Tongue (tissue), 2 donors: Measurements from ENCODE around the gene MATN1. TPM values are rescaled to one million over a fixed set of nuclear protein-coding genes. Genes with fewer than 3 reads are reported as not detected.

Experiments
- DNase-seq: peaks from one replicate; pipeline ENCODE4 v3.0.0-alpha.2; 2015
- total RNA-seq: library from RNA; depleted of rRNA; stranded (reverse); fragments of >200 nt; gene quantifications from one replicate; pipeline ENCODE4 v1.2.3, GENCODE V29; 2014

Gene MATN1
- total RNA-seq, 1 donor from 2014 or later: not detected

DNA sequence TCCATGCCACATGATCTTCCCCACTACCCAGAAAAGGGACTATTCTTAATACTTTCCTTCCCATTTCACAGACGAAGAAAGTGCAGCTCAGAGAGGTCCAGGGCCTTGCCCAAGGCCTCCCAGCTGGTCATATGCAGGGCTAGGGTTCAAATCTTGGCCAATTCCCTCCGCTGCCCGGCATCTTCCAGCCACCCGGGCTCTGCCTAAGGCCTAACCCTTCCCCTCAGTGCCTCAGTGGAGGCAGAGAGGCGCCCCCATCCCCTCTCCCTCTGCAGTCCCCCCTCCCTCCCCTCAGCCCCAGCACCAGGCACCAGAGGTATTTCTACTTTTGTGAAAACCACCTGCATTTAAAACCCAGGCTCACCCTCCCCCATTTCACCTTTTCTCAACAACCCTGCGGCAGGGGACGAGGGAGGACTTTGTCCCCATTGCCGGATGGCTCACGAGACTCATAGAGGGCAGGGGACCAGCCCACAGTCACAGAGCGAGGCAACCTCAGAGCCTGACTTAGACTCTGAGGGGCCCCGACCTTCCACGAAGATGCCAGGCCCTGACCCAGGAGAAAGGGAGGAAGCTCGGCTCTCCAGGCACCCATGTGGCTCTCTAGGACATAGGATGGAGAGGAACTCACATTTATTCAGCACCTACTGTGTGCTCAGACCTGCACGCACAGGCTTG, 21.9 kb upstream of the MATN1 start:
- no peak for DNase-seq

DNA sequence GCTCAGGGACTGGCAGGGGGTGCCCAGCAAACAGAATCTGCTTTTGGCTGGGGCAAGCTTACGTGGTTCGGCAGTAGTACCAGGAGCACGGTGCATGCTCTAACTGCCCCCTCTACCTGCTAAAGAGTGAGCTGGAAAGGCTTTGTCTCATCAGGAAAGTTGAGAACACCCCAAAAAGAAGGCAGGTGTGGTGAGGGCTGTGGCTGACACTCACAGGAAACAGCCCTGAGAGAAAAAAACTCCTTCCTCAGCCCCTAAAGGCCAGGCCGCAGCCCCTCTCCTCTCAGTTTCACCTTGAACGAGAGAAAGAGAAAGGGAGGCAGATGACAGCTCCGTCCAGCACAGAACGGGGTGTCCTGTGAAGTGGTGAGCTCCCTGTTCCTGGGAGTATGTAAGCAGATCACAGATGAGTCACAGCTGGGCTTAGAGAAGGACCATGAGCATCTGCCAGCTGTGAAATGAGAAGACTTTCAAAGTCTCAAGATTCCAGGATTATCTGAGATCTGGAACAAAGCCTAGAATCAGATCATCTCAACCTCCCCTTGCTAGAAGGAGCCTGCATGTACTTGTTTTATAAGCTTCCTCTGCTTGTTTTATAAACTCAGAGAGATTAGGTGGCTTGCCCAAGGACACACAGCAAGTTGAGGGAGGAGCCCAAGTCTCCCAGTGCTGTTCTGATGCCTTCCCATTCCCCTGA, 20.8 kb upstream of the MATN1 start:
- no peak for DNase-seq

DNA sequence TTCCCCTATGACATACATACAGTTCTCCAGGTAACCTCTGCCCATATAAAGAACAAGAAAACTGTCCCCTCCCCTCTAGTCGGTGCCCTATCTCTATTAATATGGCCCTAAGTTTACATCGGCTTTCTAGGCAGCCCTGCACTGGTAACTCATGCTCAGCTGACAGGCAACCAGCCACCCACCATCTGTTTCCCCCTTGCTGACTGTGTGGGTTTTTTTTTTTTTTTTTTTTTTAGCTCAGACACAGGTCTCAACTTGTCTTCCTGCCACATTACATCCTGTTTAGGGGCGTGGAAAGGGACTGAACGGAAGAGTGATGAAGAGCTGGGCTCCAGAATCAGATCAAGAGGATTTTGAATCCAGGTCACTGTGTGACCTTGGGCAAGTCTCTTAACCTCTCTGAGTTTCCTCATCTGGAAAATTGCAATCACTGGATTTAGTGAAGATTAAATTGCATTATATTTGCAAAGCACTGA, 20.2 kb upstream of the MATN1 start:
- DNase-seq: no peak

DNA sequence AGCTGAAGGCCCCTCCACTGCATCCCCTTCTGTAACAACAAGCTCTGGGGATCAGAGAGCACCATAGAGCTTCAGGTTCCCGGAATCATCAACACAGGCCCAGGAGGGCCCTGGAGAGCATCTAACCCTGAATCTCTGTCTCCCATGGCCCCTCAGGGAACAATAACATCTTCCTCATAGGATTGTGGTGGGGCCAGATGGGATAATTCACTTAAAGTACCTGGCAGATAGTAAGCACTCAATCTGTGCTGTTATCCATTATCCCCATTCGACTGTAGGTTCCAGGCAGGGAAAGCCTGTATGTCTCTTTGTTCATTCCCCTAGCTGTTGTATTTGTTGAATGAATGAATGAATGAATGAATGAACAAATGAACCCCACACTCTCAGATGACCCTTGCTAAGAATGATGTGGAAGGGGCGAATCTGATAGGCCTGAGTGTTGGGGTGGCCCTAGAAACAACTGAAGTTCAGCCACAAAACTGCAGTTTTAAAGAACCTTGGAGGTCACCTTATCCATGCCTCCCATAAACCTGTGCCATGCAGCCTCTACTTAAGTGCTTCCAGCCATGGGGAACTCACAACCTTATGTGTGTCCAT, 19.7 kb upstream of the MATN1 start:
- no peak for DNase-seq

DNA sequence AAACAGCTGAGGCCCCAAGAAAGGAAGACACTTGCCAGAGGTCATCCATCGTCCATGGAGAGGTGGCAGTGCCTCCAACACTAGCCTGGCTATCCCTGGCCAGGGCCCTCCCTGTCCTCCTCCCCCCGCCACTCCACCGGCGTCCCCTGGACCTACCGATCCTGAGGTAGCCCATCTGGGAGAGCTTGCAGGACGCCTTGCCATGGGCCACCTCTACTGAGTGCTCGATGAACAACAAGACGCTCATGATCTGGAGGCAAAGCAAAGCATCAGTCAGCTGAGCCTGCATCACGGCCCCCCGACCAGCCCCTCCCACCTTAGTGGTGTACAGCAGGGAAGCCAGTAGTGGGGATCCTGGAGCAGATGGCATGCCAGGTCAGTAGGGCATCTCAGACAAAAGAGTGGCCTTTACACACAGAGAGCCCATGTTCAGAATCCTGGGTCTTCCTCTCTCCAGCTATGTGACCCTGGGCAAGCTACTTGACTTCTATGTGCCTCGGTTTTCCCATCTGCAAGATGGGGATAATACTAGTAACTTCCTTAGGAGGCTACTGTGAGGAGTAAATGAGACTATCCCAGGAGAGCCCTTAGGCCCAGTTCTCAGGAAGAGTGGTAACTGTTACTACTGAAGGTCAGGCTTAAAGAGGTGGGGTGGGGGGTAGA, 19.0 kb upstream of the MATN1 start:
- no peak for DNase-seq

DNA sequence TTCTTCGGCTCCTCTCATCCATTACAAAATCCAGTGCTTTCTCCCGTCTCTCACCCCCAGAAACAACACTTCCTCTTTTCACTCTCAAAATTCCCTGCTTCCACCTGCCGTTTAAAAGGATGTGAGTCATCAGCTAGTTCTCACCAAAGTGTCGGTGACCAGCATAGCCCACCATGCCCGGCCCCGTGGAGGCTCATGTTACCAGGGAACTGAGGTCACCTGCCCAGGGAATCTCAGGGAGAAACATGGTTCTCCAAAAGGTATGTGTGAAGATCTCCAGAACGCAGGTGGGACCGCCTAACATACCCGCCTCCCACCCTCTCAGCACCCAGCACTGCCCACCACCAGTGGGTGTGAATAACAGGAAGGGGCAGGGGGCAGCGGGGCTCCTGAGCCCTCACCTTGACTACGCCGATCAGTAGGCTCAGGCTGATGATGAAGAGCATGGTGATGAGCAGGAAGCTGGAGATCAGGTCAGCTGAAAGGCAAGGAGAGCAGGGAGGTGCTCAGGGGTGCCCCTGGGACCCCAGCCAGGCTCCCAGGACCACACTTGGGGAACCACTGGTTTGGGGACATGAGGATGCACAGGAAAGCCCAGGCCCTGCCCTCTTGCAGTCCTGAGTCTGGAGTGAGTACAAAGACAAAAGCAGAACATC, 18.0 kb upstream of the MATN1 start:
- DNase-seq: no peak

DNA sequence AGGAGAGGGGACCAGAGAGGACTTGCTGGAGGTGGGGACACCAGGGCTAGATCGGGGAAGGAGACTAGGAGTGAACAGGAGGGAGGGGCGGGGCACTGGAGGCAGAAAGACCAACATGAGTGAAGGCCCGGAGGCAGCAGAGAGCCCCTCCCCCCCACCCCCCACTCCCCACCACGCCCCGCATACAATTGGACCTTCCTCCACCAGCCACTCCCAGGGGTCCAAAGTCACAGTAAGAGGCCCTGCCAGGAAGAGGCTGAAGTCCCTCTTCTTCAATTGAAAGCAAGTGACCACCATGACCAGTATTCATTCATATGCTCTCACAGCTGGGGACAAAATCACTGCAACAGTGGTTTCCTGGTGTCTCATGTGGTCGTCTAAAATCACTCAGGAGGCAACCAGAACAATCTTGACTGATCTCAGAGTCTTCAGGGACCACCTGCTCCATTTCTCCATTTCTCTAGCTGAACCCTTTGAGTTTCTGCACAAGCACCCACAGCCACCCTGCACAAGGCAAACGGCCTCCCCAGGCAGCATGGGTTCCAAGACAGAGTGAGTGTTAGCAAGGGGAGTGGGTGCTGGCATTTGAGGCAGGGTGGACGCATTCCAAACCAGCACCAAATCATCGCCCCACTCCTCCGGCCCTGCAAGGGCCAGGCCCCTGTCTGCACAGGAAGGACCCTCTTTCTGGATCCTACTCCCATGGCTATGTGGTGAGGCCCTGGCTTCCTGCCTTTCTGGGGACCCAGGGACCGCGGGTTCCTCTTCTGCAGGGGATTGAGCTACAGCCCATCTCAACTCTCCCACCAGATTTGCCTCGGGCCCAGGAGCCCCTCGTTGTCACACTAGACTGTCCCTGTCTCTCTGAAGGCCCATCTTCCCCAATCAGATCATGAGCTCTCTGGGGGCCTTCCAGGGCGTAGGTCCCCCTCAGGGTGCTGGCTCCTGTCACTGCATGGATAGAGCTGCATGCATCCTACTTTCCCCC, 17.2 kb upstream of the MATN1 start:
- no peak for DNase-seq

DNA sequence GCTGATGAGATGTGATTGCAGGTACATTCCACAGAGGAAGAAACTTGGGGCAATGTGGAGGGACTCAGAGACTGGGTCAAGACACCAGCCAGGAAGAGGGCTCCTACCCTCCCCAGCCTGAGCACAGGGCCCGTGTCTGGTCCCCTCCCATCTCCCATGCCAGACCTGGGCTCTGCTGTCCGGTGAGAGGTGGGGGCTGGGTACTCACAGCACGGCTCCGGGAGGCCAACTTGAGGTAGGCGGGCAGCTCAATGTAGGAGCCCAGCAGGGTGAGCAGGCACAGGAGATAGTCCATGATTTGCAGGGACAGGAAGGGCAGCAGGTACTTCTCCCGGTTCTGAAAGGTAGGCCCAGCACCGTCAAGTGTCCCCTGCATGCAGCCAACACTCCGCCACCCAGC, 16.2 kb upstream of the MATN1 start:
- DNase-seq: no peak

DNA sequence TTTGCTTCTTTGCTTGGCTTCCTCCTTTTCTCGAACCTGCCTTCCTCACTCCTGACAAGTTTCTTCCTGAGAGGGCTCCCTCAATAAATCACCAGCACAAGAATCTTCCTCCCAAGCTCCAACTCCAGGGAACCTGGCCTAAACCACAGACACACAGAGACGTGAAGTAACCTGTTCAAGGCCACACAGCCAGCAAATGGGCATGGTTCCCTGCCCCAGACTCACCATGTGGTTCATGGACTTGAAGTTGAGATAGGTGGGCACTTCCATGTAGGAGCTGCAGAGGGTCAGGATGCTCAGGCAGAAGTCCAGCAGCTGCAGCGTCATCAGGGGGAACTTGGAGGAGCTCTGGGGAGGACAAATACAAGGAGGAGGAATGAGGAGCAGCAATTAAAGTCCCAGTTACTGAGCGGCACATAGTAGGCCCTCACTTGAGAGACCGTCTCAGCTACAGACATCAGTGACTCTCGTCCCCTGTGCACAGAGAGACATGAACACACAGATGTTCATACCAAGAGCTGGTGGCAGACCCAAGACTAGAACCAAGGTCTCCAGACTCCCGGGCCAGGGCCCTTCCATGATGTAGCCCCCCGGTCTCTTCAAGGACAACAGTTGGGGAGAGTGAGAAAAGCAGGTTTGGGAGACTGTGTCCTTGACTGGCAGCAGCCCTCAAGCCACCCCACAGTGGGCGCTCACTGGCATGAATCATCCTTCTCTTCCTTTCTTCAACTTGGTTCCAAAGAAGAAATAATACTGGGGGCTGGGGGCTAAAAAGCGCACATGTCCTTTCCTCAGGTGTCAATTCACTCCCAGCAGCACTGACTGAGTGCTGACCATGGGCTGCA, 15.6 kb upstream of the MATN1 start:
- DNase-seq: no peak

DNA sequence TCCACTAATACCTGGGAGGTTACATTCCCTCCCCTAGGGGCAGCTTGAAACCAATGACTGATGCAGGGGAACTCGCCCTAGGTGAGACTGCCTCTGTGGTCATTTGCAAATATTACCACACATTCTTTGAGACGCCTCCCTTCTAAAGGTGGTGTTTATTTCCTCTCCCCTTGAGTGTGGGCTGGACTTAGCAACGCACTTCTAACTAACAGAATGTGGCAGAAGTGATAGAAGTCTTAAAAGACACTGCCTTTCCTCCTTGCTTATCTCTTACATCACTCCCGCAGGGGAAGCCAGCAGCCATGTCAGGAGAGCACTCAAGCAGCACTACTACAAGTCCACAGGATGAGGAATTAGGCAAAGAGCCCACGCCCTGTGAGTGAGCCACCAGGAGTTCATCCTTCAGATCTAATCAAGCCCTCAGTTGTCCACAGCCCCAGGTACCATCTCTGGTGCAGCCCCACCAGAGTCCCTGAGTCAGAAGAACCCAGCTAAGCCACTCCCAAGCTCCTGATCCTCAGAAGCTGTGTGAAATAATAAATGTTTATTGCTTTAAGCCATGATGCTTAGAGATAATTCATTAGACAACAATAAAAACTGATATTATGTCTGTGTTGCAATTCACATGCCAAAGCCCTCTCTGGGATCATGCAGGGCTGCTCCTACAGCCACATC, 14.8 kb upstream of the MATN1 start:
- DNase-seq: no peak

DNA sequence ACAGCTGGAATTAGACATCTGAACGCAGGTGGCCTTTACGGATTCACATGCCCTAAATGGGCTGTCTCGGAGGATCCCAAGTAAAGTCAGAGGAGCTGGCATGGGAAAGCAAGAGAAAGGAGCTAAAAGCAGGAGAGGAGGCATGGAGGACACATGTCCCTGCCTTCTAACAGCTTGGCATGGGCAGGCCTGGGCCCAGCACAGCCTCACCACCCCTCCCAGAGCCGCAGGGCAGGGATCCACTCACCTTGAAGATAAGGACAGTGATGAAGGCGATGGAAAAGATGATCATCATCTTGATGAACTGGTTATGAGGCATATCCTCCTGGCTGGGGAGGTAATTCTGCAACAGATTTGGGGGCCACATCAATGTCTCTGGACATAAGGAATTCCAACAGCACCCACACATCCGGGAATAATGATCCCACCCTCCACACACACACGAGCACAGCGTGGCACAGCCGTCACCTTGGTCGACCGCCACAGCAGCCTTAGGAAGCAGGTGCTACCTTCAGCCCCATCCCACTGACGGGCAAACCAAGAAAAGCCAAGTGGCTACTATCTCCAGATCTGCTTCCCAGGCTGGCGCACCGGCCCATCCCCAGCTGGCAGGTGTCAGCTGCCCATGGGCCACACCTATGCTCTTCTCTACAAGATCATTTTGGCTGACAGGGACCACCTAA, 14.1 kb upstream of the MATN1 start:
- no peak for DNase-seq

DNA sequence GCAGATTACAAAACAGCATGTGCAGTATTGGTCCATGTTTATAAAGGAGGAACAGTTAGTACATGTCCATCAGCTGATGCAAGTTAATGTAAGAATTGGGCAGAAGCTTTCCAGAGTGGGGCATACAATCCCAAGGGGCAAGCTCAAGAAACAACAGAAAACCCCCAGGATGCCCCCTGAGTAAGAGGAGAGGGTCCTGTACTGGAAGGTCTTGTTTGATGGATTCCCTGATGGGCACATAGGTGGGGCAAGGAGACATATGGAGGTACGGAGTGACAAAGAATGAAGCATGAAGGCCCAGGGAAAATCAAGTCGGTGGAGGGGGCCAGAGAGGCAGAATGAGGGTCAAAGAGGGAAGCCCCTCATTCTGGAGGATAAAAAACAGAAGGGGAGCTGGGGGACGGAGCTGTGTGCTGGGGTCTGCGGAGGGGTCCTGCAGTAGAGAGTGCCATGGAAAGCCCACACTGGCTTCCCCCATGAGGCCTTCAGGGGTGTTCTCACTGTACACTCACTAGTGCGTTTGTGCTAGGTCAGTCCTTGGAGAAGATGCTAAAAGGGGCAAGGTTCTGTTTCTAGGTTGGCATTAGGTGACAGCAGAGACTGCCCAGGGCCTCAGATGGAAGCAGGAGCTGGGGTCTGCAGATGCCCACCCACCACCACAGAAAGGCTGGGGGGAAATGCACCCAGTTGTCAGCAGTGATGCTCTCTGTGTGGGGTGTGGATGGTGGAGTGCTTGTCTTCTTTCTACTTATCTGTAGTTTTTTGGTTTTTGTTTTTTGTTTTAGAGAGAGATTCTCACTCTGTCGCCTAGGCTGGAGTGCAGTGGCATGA, 12.5 kb upstream of the MATN1 start:
- DNase-seq: no peak

DNA sequence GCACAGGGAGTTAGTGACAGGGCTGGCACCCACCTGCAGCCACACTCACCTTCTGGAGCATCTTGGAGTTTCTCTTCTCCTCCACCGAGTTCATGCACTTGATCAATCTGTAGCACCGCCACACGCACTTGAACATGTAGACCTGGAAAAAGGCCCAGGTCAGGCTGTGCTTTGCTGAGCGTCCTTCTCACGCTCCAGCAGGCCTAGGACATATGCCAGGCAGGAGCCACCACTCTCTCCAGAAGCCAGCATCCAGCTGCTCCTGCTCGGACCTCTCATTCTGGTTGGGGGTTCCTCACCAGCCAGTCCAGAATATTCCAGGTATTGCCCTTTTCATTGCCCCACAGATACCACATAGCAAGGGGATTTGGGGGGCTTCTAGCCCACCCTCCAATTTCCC, 11.7 kb upstream of the MATN1 start:
- no peak for DNase-seq

DNA sequence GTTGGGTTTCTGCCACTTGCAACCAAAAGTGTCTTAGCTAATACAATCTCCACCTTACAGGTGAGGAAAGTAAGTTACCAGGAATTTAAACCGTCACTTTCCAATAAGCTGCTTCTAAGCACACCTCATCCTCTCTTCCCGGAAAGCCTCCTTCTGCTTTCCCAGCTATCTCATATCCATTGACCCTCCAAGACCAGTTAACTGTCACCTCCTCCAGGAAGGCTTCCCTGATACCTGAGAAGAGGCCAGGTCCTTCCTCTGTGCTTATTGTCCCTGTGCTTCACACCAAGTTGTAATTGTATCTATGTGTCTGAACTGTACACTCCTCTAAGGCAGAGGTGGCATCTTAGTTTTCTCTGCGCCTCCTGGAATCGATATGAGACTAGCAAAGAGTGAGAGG, 11.2 kb upstream of the MATN1 start:
- no peak for DNase-seq

DNA sequence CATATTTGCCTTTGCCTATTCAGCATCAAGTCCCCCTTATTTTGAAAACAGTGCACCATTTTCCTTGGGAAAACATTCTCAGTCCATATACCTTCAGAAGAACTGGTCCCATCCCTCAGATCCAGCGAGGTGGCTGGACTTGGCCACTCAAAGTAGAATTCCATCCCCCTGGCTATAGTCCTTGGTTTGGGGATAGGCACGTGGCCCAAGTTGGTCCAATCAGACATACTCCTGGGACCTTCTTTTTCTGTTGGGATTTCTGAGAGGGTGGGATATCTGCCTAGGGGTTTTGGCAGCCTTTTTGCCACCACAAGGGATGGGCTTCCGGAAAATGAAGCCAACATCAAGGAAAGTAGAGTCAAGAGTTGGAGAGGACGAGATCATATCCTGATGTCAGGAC, 10.7 kb upstream of the MATN1 start:
- no peak for DNase-seq

DNA sequence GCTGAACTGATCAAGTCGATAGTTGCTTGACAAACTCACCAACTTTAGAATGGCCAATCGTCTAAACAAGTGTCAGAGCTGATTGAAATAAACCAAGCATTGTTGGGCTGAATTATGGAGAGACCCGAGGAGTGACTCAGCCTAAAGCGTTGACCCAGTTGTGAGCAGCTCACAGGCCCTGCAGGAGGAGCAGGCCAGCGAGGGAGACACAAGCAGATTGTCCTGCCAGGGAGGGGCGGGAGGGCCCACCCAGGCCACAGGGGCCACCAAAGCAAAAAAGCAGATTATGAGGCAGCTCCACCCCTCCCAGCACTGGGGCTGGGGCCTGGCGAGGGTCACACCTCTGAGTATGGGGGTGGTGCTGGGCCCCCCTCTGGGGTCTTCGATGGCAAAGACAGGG, 10.1 kb upstream of the MATN1 start:
- DNase-seq: no peak

DNA sequence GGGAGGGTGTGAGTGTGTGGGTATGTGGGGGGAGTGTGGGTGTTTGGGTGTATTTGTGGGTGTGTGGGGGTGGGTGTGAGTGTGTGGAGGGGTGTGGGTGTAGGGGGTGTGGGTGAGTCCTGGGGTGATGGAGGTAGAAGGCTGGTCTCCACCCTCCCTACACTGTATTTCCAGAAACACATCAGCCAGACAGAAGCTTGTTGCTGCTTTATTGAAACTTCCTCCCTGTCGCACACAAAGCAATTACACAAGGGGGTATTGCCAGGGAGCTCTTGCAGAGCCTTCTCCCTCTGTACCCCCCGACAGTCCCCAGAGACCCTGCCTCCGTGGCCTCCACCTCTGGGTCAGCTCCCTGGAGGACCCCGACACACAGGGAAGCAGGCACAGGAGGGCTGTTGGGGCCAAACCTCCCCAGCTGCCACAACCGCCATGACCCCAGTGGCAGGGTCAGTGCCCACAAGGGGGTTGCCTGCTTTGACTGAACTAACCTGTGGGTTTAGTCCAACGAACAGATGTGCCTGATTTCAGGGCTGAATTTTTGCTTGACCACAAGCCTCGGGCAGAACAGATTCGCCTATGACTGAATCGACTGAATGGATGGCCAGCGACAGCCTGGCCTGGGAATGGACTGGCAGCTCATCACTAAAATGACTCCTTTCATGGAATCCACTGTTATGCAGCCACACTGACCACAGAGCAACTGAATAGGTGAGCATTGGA, 9.1 kb upstream of the MATN1 start:
- no peak for DNase-seq
